ENCODE results near the gene IL37. TPM values are rescaled to one million over a fixed set of nuclear protein-coding genes. Genes with fewer than 3 reads are reported as not detected.

IL37 gene
- total RNA-seq, 1 experiment from 2014 or later: not detected

- H4K8ac ChIP-seq (replicated peaks; ENCODE audit: insufficient read length, low read depth, low read length): no peak overlapping the region
- no peaks in the 10 kb centered on the region for H3K79me1 ChIP-seq (ENCODE audit: insufficient read depth, low read depth, low read length, poor library complexity, severe bottlenecking)
- Mint-ChIP-seq H3K4me3 (no peak overlapping the region), H3K27me3 (ENCODE audit: low read depth) (no peaks in the 10 kb centered on the region; the same call in none of the 2 replicates), H3K36me3 (ENCODE audit: insufficient read depth in 1 of 3, low read depth in 3 of 3) (peaks cover 0 to 2% (median 0%) of the 10 kb centered on the region in 3 experiments; a peak in 1 of 7 replicates), H3K4me1 (no peaks in the 10 kb centered on the region; a peak in 1 of 4 replicates), H3K9me3 (peaks cover 3 to 4% of the 10 kb centered on the region in 2 experiments; a peak in 3 of 5 replicates), H3K27ac (no peak overlapping the region)
- no peak overlapping the region for H2BK12ac ChIP-seq (ENCODE audit: insufficient read length, low read depth, low read length)
- no peak overlapping the region for H3K4me2 ChIP-seq (ENCODE audit: insufficient read depth, insufficient read length, low read length)
- no peak overlapping the region for H2AK5ac ChIP-seq (ENCODE audit: insufficient read length, low read length)
- no peak overlapping the region for H3K9ac ChIP-seq (ENCODE audit: extremely low read depth, insufficient read length, low read length)
- no peaks in the 10 kb centered on the region for H3K4me1 ChIP-seq (ENCODE audit: insufficient read depth, low read length)
- no CpG with 5 or more reads among the region's 4 CpGs for WGBS (ENCODE audit: extremely low coverage, insufficient read length, low lambda C conversion rate)
- no peak overlapping the region for H3K56ac ChIP-seq (ENCODE audit: insufficient read length, low read depth, low read length)
- H2BK15ac ChIP-seq (ENCODE audit: low read depth, low read length): no peak overlapping the region
- H3K9me3 ChIP-seq (ENCODE audit: control insufficient read depth, low read depth, low read length): no peaks in the 10 kb centered on the region
- H4K20me1 ChIP-seq (ENCODE audit: control insufficient read depth, insufficient read depth, insufficient read length): no peaks in the 10 kb centered on the region
- no peaks in the 10 kb centered on the region for H3K79me2 ChIP-seq (ENCODE audit: insufficient read depth, low read length)
- TF ChIP-seq CTCF (conservative IDR thresholded peaks at IDR 0.05): no peak
- no peak overlapping the region for H3K27ac ChIP-seq (ENCODE audit: insufficient read length, low read depth, low read length)
- no peak overlapping the region for H3K18ac ChIP-seq (ENCODE audit: insufficient read length, low read depth, low read length)
- no peaks in the 10 kb centered on the region for H3K27me3 ChIP-seq (ENCODE audit: insufficient read depth, low read length)
- no peak overlapping the region for H4K91ac ChIP-seq (ENCODE audit: insufficient read length, low read depth, low read length)
- H2BK20ac ChIP-seq (ENCODE audit: low read depth, low read length, poor library complexity, severe bottlenecking): no peak overlapping the region
- H3K23me2 ChIP-seq (ENCODE audit: insufficient read length, low read depth, low read length, poor library complexity, severe bottlenecking): no peaks in the 10 kb centered on the region
- no peak overlapping the region for H3K4ac ChIP-seq (ENCODE audit: low read depth, low read length)
- no peak overlapping the region for H4K5ac ChIP-seq (ENCODE audit: insufficient read length, low read depth, low read length)
- H3K14ac ChIP-seq (ENCODE audit: insufficient read depth, low read length): no peak overlapping the region
- H3T11ph ChIP-seq (ENCODE audit: low read length): no peak overlapping the region
- H2BK120ac ChIP-seq (ENCODE audit: low read depth, low read length, poor library complexity, severe bottlenecking): no peak overlapping the region
- DNase-seq: no peak
- H3K23ac ChIP-seq (ENCODE audit: insufficient read length, low read depth, low read length): no peak overlapping the region
- H2AFZ ChIP-seq (ENCODE audit: low read length): no peak overlapping the region
- no peak overlapping the region for H2BK5ac ChIP-seq (ENCODE audit: insufficient read length, low read length)
Measured at GRCh38 chr2:112912403-112912802, 1.4 kb downstream of the IL37 start.

All from H9 (cell line).